Heart left ventricle (tissue), 16 donors: Measurements from ENCODE around the gene IL6R. TPM values are rescaled to one million over a fixed set of nuclear protein-coding genes. Genes with fewer than 3 reads are reported as not detected.
A peak's percentile ranks its signal among the peaks of the same experiment; 100 is the strongest.

Experiments
- ATAC-seq, 4 donors: fragments of 200-7000 bp; cut with Tn5 transposase; one replicate each; pipeline ENCODE4 v1.9.1; 2020 to 2022; ENCODE audit warnings: moderate library complexity in 4 of 4, mild to moderate bottlenecking in 3 of 4, moderate number of reproducible peaks in 1 of 4
- DNase-seq, 5 donors: peaks; one replicate each; pipeline ENCODE4 v3.0.0-alpha.2; 2020
- H3K27ac ChIP-seq, 12 donors: fragments of 200-600 bp; sonication (generic) in 4 of 12; one replicate each; pipeline versions ENCODE4 v1.5.0 to v1.8.0; 2016 to 2022; ENCODE audit warnings: mild to moderate bottlenecking in 2 of 12
- H3K27me3 ChIP-seq, 9 donors: fragments of 200-600 bp; sonication (generic) in 2 of 9; one replicate each; pipeline versions ENCODE4 v1.5.1 to v1.8.0; 2016 to 2022; ENCODE audit warnings: mild to moderate bottlenecking in 3 of 9
- H3K36me3 ChIP-seq, 9 donors: fragments of 200-600 bp; sonication (generic) in 2 of 9; one replicate each; pipeline versions ENCODE4 v1.5.0 to v1.8.0; 2018 to 2022; ENCODE audit warnings: mild to moderate bottlenecking in 2 of 9
- H3K4me1 ChIP-seq, 12 donors: fragments of 200-600 bp; sonication (generic) in 4 of 12; one replicate each; pipeline versions ENCODE4 v1.5.0 to v1.8.0; 2016 to 2022; ENCODE audit warnings: mild to moderate bottlenecking in 3 of 12
- H3K4me3 ChIP-seq, 12 donors: fragments of 200-600 bp; sonication (generic) in 4 of 12; one replicate each; pipeline versions ENCODE4 v1.5.0 to v1.8.0; 2017 to 2022; ENCODE audit warnings: mild to moderate bottlenecking in 9 of 12, moderate library complexity in 4 of 12
- H3K9me3 ChIP-seq, 12 donors: fragments of 200-600 bp; sonication (generic) in 4 of 12; one replicate each; pipeline versions ENCODE4 v1.5.0 to v1.8.0; 2016 to 2022; ENCODE audit warnings: mild to moderate bottlenecking in 1 of 12
- POLR2A ChIP-seq, 2 donors: fragments of 450-650 bp; IDR thresholded peaks; one replicate each; pipeline ENCODE4 v1.6.1; 2017; ENCODE audit warnings: antibody characterized with exemption in 2 of 2, mild to moderate bottlenecking in 2 of 2, moderate library complexity in 2 of 2
- WGBS, 4 donors: extraction: QIAGEN DNeasy Blood & Tissue Kit in 2 of 4; methylation state at CpG; one replicate each; pipeline versions ENCODE4 v1.1.5 to v1.1.7; 2013 to 2018; 5-methylcytosine and 5-hydroxymethylcytosine counted together
- intact Hi-C, 10 donors: fragments of 100-400 bp; cut with DNase I; formaldehyde crosslinking; loops; one replicate each; pipeline versions ENCODE4 v1.11.1 to v1.14.2; 2022
- polyA plus RNA-seq, 2 donors: library from polyadenylated mRNA; stranded (reverse); fragments of 200-250 nt; gene quantifications; one replicate each; pipeline ENCODE4 v1.2.3, GENCODE V29; 2013
- total RNA-seq, 9 donors: library from RNA; depleted of rRNA in 2 of 9; stranded (reverse); fragments of >200 nt in 2 of 9; fragmentation: NEBNext Ultra II Directional in 3 of 9; extraction: Animal tissue kit (Norgen Biotek cat#: 25700) in 3 of 9; gene quantifications; one replicate each; pipeline versions ENCODE4 v1.1.0 to v1.2.4, GENCODE V29; 2016 to 2023
- TF ChIP-seq, protein P1 (sequence below), 12 donors: fragments of 200-600 bp; sonication (generic) in 4 of 12; IDR thresholded peaks; one replicate each; pipeline versions ENCODE4 v1.5.0 to v1.8.0; 2018 to 2022; ENCODE audit warnings: antibody characterized with exemption in 12 of 12, mild to moderate bottlenecking in 5 of 12
- donor health status: ischemic (EF 13 %, LVEDD 7.1; RV severe dilation, severe dysfunction).
- donor health status: healthy with polysubstance abuse.
- donor health status: DM: no; HTN: yes; CAD: no.
- donor health status: DM: no; HTN: no; CAD: no.
- donor health status: ischemic (EF 25% LVEDD 6.9; RV normal size, moderate dysfunction).
- donor health status: ischemic (EF 25% LVEDD 5.7; RV mildly dilated, moderate dysfunction).
- donor health status: healthy.
- donor health status: DM: yes; HTN: yes; CAD: no.
- donor health status: ischemic (EF 35%, LVEDD 5.7; RV mildly dilated, moderate dysfunction).
- donor health status: nonischemic (EF 11% LVEDD 7.7; RV severe dilation, severe dysfunction).
- donor health status: DM: yes; HTN: yes; CAD: no.
- donor health status: PGD.
- donor health status: ischemic (EF 29% LVEDD 5.4; RV normal size, mild dysfunction).
- donor health status: nonischemic (EF 23%, LVEDD 6.1; RV moderate dilation, normal function).

IL6R gene
- total and polyA plus RNA-seq, 11 donors: 3.4 to 26.6 (median 10.6) TPM

DNA sequence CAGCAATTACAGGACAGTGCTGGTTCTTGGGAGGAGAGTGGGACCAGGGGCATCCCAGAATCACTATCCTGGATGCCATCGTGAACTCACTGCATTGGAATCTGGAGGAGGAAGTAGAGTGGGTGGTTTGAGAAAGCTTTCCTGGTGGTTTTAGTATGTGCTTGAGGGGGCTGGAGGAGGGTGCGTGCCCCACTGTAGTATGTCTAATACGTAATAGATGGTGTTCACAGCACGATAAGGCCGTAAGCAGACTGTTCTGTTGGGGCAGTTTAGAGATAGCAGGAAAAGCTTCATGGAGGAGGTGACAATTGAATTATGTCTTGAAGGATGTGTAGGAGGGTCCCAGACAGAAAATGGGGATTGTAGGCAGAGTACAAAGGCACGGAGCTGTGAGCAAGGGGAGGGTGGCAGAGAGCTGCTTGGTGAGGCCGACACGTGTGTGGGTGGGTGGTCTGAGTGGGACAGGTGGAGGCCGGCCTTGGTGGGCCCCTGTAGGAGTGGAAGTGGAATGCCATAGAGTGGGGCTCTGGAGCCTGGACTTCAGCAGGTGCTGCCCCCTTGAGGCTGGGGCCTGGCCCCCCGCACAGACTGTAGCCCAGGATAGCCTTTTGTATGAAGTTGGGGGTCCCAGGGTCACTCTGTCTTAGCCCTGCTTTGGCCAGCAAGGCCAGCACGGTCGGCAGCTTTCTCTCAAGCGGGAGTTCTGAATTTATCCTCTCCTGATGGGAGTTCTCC is 37.0 kb downstream of the IL6R start:
- H3K36me3 ChIP-seq: peaks cover 0 to 50% (median 7%) of the 10 kb centered on the region in 9 donors
- intact Hi-C loops: loop anchor here in 2 of 10 donors (5.0 kb wide), 1 partner anchor 35 kb away; the partner anchor contains the start of gene IL6R (in 2 of the 2)
- no peaks in the 10 kb centered on the region for H3K9me3 ChIP-seq
- H3K27me3 ChIP-seq: no peaks in the 10 kb centered on the region
- peak overlapping the region in 1 of 12 donors; percentile 31 for H3K27ac ChIP-seq
- H3K4me3 ChIP-seq: no peak overlapping the region
- DNase-seq: peak in 1 of 5 donors; percentile 21
- 85 to 92% (median 88%) methylated on average over 13 of the region's 13 CpGs for WGBS, 4 donors
- peak; percentile 35 to 57 (median 50) for ATAC-seq
- TF ChIP-seq POLR2A (IDR thresholded peaks at IDR 0.05): no peak
- TF ChIP-seq, protein P1, sequence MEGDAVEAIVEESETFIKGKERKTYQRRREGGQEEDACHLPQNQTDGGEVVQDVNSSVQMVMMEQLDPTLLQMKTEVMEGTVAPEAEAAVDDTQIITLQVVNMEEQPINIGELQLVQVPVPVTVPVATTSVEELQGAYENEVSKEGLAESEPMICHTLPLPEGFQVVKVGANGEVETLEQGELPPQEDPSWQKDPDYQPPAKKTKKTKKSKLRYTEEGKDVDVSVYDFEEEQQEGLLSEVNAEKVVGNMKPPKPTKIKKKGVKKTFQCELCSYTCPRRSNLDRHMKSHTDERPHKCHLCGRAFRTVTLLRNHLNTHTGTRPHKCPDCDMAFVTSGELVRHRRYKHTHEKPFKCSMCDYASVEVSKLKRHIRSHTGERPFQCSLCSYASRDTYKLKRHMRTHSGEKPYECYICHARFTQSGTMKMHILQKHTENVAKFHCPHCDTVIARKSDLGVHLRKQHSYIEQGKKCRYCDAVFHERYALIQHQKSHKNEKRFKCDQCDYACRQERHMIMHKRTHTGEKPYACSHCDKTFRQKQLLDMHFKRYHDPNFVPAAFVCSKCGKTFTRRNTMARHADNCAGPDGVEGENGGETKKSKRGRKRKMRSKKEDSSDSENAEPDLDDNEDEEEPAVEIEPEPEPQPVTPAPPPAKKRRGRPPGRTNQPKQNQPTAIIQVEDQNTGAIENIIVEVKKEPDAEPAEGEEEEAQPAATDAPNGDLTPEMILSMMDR (IDR thresholded peaks at IDR 0.05): peak; percentile 26 to 52 (median 34)
- H3K4me1 ChIP-seq: peaks cover 0 to 43% (median 0%) of the 10 kb centered on the region in 12 donors

DNA sequence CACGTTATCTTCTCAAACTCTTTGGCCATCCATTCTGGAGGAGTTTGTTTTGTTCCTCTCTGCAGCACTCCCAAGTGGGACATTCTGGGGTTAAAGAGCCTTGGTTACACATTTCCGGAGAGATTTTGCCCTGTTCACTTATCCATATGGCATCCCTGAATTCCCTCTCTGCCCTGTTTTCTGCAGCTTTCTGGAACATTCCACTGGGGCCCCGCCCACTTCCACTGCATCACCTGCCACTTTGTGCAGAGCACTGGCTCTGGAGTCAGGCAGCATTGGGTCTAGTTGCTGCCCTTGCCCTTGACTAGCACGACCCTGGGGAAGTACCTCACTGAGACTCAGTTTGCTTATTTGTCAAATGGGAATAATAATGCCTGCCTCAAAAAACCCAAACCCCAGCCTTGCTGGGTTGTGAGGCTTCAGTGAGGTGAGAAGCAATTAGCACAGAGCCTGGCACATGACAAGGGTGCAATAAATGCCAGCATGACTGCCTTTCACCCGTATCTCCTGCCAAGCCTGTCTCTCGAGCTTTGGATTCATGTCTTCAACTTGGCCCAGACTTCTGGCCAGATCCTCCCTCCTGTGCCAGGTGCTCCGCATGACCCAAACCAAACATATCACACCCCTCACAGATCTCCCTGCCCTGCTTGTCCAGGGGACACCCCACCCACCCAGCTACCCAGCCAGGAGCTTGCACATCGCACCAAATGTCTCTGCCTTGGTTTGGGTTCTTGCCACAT is 38.3 kb downstream of the IL6R start:
- TF ChIP-seq, protein P1 (IDR thresholded peaks at IDR 0.05): no peak
- TF ChIP-seq POLR2A (IDR thresholded peaks at IDR 0.05): no peak
- ATAC-seq: no peak
- Histone ChIP-seq H3K36me3 (peaks cover 0 to 48% (median 9%) of the 10 kb centered on the region in 9 donors), H3K27ac (peak overlapping the region in 1 of 12 donors; percentile 31), H3K4me3 (no peak overlapping the region), H3K4me1 (peaks cover 0 to 37% (median 0%) of the 10 kb centered on the region in 12 donors), H3K9me3 (no peaks in the 10 kb centered on the region), H3K27me3 (no peaks in the 10 kb centered on the region)
- WGBS, 4 donors: 64 to 75% (median 73%) methylated on average over 8 of the region's 8 CpGs
- intact Hi-C loops: loop anchor here in 2 of 10 donors (5.0 kb wide), 1 partner anchor 36 kb away; the partner anchor contains the start of gene IL6R (in 2 of the 2)
- peak in 1 of 5 donors; percentile 18 for DNase-seq

DNA sequence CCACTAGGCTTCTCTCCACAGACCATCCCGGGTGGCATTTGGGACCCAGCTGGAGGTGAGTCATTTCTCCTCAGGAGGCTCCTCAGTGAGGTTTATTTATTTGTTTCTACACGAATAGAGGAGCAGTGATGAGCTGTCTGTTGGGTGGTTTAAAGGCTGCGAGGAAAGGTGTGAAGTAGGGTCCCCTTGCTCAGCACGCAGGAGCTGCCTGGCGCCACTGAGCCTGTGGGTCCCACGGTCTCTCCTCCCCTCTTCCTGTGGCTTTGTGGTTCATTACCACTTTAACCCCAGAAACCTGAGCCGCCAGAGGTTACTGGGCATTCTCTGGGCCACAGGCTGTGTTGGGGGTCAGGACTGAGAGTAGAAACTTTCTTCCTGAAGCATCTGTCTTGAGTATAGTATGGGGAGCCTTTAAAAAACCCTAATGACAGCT is 39.9 kb downstream of the IL6R start:
- peak in 1 of 5 donors; percentile 17 for DNase-seq
- Histone ChIP-seq H3K4me1 (peaks cover 0 to 22% (median 0%) of the 10 kb centered on the region in 12 donors), H3K4me3 (no peak overlapping the region), H3K27ac (peak overlapping the region in 1 of 12 donors; percentile 19), H3K36me3 (peaks cover 0 to 57% (median 18%) of the 10 kb centered on the region in 9 donors), H3K27me3 (no peaks in the 10 kb centered on the region), H3K9me3 (no peaks in the 10 kb centered on the region)
- intact Hi-C loops: no loop called here
- no peak for TF ChIP-seq POLR2A (IDR thresholded peaks at IDR 0.05)
- TF ChIP-seq, protein P1 (IDR thresholded peaks at IDR 0.05): no peak
- no peak for ATAC-seq
- 76 to 82% (median 78%) methylated on average over 7 of the region's 7 CpGs for WGBS, 4 donors

DNA sequence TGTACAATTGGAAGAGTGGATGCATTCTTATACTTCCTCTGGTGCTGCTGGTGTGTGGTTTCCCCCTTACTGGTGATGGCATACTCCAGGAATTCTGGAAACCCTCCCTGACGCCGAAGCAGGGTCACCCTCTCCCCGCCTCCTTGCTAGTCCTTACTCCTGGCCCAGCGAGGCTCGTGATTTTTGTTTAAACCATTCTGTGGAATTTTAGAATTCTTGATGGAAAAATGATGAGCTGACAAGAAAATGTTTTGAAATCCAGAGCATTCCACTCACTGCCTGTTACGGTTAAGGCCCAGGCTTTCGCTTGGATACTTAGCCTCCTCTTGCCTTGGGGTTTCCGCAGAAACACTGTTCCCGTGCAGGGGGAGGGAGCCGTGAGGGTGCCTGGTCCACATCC is 41.1 kb downstream of the IL6R start:
- Histone ChIP-seq H3K27ac (peak overlapping the region in 1 of 12 donors; percentile 57), H3K4me1 (peaks cover 0 to 9% (median 0%) of the 10 kb centered on the region in 12 donors)
- intact Hi-C loops: no loop called here

More for the DNA sequence above, 41.1 kb downstream of the IL6R start:
- peak in 1 of 5 donors; percentile 2 for DNase-seq
- H3K27me3 ChIP-seq: no peaks in the 10 kb centered on the region
- peaks cover 0 to 59% (median 26%) of the 10 kb centered on the region in 9 donors for H3K36me3 ChIP-seq
- no peak for ATAC-seq
- no peak overlapping the region for H3K4me3 ChIP-seq
- WGBS, 4 donors: 80 to 86% (median 85%) methylated on average over 10 of the region's 10 CpGs
- H3K9me3 ChIP-seq: no peaks in the 10 kb centered on the region
- TF ChIP-seq POLR2A (IDR thresholded peaks at IDR 0.05): no peak
- TF ChIP-seq, protein P1 (IDR thresholded peaks at IDR 0.05): no peak
